ENCODE data around the gene SECTM1. TPM values are rescaled to one million over a fixed set of nuclear protein-coding genes. Genes with fewer than 3 reads are reported as not detected.

The SECTM1 gene
- total and polyA plus RNA-seq, 9 of the 15 experiments (the other 6 are each of a cell fraction or from before 2014, with no cell fraction given): 0.11 to 0.46 (median 0.18) TPM; not detected in 6

- TF ChIP-seq ZBTB26 (CRISPR knock-in tag; IDR thresholded peaks at IDR 0.05) (no peak), ZNF449 (CRISPR knock-in tag; IDR thresholded peaks at IDR 0.05) (0 out of 2 replicates have a peak, but pooled peaks have one; percentile 9), MLX (CRISPR knock-in tag; conservative IDR thresholded peaks at IDR 0.05) (peak in 1 of 2 experiments; percentile 68; a peak in 1 of 4 replicates), ZNF175 (CRISPR knock-in tag; IDR thresholded peaks at IDR 0.05; ENCODE audit: low read depth) (peak; percentile 92; the same call in 1 of the 2 replicates), SREBF2 (CRISPR knock-in tag; IDR thresholded peaks at IDR 0.05) (no peak), E2F6 (IDR thresholded peaks at IDR 0.05; ENCODE audit: borderline replicate concordance in 1 of 2, extremely low read depth in 1 of 2, insufficient read depth in 1 of 2, insufficient read length in 1 of 2, low read depth in 1 of 2, low read length in 1 of 2, poor library complexity in 1 of 2, severe bottlenecking in 1 of 2) (peak; percentile 84 to 92), ZNF609 (CRISPR knock-in tag; IDR thresholded peaks at IDR 0.05; ENCODE audit: borderline replicate concordance) (no peak), CGGBP1 (CRISPR knock-in tag; IDR thresholded peaks at IDR 0.05) (no peak; the same call in 1 of the 2 replicates), KDM4B (IDR thresholded peaks at IDR 0.05; ENCODE audit: borderline replicate concordance in 2 of 2, low read depth in 1 of 2) (no peak; a peak in 1 of 4 replicates), CSDE1 (IDR thresholded peaks at IDR 0.05) (no peak), MECOM (CRISPR knock-in tag; IDR thresholded peaks at IDR 0.05) (peak; percentile 91), ZEB2 (IDR thresholded peaks at IDR 0.05) (peak; percentile 100), RBM22 (IDR thresholded peaks at IDR 0.05; ENCODE audit: low read depth, low read length, poor library complexity, severe bottlenecking) (no peak), CREBBP (IDR thresholded peaks at IDR 0.05; ENCODE audit: low read depth, low read length) (no peak), EGR1 (conservative IDR thresholded peaks at IDR 0.05) (no peak), SETDB1 (IDR thresholded peaks at IDR 0.05; ENCODE audit: low read length) (no peak)
These were observed 11.8 kb upstream of the SECTM1 start (continued) for GRCh38 chr17:82345151-82345976.
